HG02870 (cell line): ENCODE data around the gene VGLL1.
A peak's percentile ranks its signal among the peaks of the same experiment; 100 is the strongest.

Experiments
- ATAC-seq: cut with Tn5 transposase; IDR thresholded peaks from one replicate; pipeline ENCODE4 v1.9.1; 2021; ENCODE audit warnings: mild to moderate bottlenecking, moderate library complexity; ENCODE audit not compliant: unreplicated experiment

VGLL1 gene, protein sequence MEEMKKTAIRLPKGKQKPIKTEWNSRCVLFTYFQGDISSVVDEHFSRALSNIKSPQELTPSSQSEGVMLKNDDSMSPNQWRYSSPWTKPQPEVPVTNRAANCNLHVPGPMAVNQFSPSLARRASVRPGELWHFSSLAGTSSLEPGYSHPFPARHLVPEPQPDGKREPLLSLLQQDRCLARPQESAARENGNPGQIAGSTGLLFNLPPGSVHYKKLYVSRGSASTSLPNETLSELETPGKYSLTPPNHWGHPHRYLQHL

DNA sequence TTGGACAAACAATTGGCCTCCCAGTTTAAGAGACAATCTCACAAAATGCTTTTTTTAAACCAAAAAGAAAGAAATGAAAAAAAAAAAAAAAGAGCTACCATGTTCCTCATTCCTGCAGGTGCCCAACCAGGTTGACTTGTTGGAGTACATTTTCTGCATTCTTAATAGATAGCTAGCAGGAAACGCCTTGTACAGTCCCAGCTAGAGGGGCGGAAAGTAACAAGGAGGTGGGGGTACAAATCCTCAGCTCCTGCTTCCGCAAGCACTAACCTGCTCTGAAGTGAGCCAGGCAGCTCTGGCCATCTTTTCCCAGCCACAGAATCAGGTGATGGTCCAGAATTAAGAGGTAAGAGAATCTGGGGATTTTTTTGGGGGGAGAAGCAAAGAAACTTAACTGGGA is at the start of gene VGLL1:
Gene VGLL1 (plus strand): TSS at position 265 of the 400 bp plus-strand sequence. CDS start 3,806 bp downstream, outside the sequence.
- no peak for ATAC-seq

DNA sequence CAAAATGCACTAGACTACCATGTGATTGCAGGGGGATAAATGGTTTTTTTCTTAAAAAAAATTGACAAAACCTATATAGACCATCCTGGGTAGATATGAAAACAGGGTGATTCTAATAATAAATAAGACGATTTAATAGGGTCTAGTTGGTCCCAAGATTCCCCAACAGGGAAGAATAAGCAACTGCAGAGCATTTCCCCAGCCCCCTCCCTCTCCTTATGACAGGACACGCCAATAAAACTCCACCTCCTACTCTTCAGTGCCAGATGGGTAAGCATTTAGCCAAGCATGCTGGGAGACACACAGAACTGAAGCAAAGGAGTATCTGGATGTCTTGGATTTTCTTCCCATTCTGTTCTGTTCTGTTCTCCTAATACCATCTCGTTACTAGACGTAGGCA is 44.4 kb upstream of the VGLL1 start, which contains the start of gene BRS3:
Gene BRS3 (plus strand): TSS at position 301 of the 400 bp plus-strand sequence. CDS start 168 bp downstream, outside the sequence.
- no peak for ATAC-seq

DNA sequence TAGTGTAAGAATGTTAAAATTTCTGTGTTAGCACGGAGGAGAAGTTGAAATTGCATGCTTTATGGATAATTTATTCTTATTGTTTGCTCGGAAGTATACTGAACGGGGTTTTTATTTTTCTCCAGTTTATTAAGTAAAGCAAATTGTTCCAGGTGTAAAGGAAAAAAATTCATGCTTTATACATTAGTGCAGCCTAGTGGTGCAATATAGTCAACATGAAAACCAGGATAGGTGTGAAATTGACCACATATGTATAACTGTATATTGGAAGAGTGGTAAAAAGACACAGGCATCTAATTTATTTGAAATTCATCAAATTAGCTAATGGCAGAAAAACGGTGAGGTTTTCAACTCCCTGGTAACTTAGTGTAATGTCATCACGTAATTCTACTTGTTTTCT is 43.3 kb upstream of the VGLL1 start:
- no peak for ATAC-seq

DNA sequence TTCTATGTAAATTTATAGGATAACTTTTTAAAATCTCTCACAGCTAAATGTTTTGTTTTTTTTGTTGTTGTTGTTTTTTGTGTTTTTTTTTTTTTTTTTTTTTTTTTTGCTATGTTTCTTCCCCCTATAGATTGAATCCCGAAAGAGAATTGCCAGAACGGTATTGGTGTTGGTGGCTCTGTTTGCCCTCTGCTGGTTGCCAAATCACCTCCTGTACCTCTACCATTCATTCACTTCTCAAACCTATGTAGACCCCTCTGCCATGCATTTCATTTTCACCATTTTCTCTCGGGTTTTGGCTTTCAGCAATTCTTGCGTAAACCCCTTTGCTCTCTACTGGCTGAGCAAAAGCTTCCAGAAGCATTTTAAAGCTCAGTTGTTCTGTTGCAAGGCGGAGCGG is 40.2 kb upstream of the VGLL1 start:
- no peak for ATAC-seq

DNA sequence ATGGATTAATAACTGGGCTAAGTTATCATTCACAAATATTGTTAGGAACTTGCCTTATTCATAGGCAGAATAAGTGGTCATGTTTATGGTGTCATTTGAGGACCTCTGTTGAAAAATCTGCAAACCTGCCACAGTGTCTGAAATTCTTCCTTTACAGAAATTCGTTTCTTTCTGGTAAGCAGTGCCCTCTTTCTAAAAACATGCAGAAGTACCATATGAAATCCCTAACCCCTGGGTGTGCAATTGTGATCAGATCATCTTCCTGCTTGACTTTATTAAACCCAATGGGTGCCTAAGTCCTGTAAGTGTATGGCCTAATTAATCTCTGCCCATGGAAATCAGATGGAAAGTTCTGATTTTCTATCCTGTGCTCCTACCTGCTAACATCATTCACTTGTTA is 39.0 kb upstream of the VGLL1 start:
- no peak for ATAC-seq

DNA sequence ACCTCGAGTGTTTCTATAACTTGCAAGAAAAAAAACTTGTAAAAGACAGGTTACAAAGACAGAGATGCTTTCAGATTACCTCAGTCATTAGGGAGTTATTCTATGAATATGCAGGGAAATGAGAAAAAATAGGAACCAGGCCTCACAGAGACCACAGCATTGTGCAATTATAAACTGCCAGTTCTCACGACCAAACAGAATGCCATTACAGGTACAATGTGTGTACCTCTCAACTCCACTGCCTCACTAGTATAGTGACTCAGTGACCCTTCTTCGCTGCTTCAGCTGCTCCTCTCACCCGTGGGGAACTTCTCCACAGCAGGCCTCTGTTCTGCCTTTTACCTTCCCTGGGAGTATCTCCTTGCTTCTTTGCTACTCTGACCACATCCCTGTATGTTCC is 37.0 kb upstream of the VGLL1 start:
- ATAC-seq: no peak

DNA sequence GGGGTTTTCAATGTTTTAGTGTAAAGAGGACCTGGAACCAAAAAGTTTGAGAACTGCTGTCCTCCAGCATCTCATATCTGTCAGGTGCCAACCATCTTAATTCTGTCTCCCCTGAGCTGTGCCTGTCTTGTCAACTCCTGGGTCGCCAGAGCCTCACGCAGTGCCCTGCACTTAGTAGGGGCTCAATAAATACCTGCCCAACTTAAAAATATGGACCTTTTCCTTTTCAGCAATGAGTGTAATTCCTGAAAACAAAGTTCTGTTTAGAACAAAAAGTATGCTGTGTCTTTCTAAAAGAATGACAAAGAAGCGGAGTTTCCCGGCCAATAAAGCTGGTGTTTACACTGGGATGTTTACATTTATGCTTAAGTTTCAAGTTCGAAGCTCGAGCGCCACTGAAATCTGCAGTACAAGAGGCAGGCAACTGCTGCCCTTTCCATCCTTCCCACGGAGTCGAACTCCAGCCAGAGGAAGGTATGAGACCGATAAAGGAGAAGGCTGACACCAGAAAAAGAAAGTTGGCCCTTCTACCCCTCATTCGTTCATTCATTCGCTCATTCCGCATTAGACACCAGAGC is 35.7 kb upstream of the VGLL1 start:
- ATAC-seq: no peak

DNA sequence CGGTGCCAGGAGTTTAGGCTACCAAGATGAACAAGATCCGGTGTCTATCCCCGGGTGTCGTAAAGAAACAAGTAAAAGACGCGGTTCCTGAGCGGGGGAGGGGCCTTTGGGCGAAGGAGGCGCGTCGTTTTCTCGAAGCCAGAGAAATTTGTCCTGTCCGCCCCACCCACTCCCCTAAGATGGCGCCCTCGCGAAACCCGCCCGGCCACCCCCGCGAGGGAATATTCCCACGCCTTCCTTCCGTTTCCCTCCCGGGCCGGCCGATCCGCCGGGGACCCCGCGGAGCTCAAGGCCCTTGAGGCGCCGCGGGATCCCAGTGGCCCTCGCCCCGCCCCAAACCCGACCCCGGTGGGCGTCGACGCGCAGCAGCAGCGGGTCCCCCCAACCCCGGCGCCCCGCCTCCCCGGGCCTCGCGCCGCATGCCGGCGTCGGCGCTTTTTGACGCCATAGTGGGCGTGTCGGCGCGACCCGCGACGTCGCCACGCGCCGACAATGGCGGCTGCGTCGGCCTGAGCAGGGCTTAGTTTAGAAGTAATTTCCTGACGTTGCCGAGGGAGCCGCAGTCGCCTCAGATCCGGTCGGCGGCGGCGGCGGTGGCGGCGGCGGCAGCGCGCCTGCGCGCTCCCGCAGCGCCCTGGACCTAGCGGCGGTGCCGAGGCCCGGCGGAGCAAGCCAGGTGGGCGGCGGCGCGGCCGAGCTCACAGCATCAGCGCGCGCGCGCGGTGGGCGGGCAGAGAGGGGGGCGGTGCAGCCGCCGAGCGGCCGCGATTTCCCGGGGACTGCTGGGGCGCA is 35.1 kb upstream of the VGLL1 start:
- peak; percentile 68 for ATAC-seq

DNA sequence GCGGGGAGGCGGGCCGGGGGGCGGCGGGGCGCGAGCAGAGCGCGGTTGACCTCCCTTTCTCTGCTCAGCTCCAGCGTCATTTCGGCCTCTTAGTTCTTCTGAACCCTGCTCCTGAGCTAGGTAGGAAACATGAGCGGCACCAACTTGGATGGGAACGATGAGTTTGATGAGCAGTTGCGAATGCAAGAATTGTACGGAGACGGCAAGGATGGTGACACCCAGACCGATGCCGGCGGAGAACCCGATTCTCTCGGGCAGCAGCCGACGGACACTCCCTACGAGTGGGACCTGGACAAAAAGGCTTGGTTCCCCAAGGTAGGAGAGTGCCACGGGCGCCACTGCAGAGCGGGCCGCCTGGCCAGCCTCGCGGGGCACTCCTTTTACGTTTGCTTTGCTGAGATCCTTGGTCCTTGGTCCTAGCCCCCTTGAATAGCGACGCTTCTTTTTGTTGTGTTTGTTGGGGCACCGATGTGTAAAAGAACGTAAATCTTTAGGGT is 34.4 kb upstream of the VGLL1 start, which contains the start of gene HTATSF1:
Gene HTATSF1 (plus strand): TSS at position 37 of the 497 bp plus-strand sequence. CDS start 93 bp downstream, at position 130.
- ATAC-seq: no peak

DNA sequence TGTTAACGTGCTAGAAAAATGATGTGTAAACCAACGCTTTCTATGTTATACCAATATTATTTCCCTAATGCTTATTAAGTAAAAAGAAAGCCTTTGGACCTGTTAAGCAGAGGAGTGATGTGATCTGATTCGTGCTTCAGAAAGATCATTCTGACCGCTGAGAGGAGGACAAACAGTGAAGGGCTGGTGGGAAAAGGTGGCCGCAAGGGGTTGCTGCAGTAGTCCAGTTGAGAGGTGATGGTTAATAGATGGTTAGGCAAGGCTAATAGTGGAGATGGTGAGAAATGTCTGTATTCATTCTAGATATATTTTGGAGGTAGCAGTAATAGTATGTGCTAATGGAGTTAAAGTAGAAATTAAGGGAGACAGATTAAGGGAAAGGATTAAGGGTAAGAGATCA is 12.9 kb upstream of the VGLL1 start:
- ATAC-seq: no peak

DNA sequence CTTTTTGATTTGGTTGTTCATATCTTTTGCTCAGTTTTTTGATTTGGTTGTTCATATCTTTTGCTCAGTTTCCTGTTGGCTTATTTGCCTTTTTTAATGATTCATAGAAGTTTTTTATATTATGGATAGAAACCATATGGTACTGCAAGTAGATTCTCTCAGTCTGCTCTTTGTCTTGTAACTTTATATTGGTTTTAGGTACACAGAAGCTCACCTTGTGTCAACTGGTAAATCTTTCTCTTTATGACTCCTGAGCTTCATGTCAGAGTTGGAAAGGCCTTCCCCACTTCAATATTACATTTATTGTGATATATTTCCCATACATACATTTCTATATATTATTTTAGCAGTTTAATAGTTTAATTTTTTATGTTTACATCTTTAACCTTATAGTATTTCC is 8.2 kb upstream of the VGLL1 start:
- no peak for ATAC-seq

DNA sequence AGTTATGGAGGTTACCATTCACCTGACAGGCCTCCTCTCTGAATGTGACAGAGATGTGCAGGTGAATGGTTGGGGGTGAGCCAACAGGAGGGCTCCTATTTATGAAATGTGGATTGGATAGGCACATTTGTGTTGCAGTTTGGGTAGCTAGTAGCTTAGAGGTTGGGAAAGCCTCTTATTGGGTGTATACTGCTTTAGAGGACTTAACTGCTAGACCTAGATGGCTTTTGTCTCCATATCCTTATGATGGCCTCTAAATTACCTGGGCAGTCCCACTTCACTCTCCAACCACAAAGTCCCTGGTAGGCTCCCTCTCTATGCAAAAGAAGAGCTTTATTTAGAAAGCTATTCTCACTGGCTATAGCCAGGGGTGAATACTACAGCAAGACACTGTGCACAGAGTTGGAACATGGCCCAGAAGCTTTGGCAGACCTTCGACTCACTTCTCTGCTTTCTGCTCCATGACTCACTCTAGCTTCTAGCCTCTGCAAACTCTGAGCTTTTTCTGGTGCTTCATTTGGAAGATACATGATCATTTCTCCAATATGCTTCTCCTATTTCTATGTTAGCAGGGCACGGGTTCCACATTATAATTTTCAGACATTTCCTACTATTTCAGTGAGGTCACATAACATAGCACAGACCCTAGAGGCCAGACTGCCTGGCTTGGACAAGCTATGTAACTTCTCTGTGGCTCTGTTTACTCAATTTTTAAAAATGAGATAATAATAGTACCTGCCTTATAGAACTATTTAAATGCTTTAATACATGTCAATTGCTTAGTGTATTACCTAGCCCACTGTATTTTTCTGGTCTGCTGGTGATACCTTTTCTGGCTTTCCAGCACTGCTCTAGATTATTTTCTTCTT is 6.0 kb upstream of the VGLL1 start:
- no peak for ATAC-seq

DNA sequence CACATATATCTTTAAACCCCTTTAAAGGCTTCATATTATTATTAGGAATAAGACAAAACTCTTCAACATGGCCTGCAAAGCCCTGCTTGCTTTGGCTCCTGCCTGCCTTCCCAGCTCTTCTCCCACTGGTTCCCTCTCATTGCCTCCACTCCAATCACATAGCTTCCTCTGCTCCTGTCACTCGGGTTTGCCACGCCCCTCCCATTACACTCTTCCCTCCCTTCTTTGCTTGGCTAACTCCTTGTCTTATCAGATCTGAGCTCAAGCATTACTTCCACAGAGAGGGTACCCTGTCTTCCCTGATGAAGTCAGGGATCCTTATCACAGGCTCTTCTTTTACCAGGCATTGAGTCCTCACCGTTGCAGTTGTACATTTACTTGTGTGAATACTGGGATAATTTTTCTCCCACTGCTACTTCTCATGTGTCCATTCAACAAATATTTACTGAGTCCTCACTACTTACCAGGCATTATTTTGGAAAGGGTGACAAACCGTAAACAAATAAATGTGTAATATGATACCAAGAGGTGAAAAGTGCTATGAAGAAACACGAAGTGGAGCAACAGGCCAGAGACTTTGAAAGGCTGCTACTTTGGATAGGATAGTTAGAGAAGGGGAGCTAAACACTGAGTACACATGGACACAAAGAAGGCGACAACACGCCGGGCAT is 3.2 kb upstream of the VGLL1 start:
- ATAC-seq: no peak

DNA sequence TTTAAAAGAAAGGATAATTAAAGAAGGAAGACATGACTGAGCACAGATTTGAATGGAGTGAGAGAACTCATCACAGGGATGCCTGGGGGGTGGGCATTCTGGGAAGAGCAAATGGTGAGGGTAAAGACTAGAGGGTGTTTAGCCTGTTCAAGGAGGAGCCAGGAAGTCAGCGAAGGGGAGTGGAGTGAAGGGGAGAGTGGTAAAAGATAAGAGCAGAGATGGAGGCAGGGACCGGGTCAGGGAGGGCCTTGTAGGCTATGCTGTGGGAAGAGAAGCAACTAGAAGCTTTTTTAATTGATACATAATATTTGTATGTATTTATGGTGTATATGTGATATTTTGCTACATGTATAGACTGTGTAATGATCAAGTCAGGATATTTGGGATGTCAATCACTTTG is 2.2 kb upstream of the VGLL1 start:
- no peak for ATAC-seq

DNA sequence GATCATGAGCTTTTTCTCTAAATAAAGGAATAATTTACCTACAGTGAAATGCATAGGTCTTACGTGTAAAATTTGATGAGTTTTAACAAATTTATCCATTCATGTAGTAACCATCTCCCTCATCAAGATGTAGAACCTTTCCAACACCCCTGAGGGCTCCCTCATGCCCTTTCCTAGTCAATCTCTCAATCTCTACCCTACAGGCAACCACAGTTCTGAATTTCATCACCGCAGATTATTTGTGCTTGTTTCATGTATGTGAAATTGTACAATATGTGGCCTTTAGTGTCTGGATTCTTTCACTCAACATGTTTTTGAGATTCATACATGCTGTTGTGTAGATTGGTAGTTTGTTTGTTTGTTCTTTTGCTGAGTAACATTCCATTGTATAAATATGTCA is 2.1 kb downstream of the VGLL1 start:
- no peak for ATAC-seq

DNA sequence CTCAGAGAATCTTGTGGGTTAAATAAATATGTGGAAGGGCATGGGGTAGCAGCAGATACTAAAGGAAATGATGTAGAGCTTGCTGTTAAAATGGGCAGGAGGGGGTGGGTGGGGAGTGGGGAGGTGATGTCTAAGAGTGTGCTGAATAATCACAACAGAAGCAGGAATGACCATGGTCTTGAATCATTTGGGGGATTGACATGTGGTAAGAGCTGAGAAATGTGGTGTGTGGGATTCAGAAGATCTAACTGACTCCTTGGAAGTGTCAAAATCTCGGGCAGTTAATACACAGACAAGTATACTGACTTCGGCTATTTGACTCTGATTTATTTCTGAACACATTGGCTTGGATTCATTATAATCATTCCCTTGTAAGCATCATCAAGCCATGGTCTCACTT is 6.8 kb downstream of the VGLL1 start:
- ATAC-seq: no peak

DNA sequence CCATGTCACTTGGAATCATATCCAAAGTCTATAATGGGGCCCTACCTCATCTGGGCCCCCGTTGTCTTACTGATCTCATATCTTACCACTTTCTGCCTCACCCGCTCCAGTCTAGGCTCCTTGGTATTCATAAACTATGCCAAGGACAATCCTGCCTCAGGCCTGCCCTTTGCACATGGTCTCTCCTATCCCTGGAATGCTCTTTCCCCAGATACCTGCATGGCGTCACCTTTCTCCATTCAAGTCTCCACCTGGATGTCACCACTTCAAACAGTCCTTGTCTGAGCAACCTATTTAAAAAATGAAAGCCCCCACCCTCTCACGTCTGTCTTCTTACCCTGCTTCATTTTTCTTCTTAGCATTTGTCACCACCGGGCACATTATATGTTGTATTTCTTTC is 8.2 kb downstream of the VGLL1 start:
- no peak for ATAC-seq

DNA sequence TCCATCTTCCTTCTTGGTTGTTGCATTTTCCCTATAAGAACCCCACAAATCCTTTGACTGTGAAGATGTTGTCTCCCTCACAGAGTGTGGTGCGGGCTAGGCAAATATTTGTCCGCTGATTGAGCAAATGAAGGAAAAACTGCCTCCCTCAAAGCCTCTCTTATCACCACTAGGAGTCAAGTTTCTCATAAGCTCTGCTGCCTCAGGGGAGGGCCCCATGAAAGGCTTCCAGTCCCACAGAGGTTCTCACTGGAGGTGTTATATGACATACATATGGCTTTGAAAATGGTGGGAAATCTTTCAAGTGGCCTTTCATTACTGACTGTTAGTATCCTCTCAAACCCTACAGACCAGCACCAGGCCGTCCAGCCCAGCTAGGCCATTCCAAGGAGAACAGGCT is 9.3 kb downstream of the VGLL1 start:
- no peak for ATAC-seq

DNA sequence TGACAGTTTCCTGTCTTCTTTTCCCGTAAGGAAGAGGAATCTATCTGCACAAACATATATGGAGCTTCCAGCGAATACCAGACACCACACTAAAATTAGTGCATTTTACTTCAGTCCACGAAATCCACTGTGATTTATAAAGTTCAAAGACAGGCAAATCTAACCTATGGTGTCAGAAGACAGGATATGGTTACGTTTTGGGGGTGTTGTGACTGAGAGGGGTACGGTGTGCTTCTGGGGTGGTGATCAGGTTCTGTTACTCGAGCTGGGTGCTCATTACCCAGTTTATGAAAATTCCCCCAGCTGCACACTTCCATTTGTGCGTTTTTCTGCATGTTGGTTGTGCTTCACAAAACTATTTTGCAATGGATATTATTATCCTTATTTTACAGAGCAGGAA is 10.3 kb downstream of the VGLL1 start:
- ATAC-seq: no peak

DNA sequence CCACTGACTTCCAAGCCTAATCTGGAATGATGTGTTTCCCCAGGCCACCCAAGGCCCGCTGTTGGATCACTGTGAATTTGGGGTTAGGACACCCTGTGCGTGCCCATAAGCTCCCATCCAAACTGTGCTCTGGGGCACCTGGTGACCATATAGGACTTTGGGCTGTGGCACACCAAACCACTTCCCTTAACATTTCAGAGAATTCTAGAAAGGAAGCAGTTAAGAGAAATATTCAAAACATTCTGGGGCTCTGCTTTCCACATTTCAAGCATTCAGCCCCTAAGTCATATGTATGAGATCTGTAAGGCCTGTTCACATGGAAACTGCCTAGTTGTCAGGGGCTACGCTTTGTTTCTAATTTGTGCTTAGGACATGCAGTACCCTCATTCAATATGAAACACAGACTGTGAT is 14.4 kb downstream of the VGLL1 start:
- no peak for ATAC-seq
